ENCODE results near the gene GRIK3. TPM values are rescaled to one million over a fixed set of nuclear protein-coding genes. Genes with fewer than 3 reads are reported as not detected.

Gene GRIK3
- polyA plus RNA-seq, 1 experiment: not detected

GRCh38 chr1:36981126-36981525, 53.2 kb downstream of the GRIK3 start:
- H3K9me3 ChIP-seq (ENCODE audit: control insufficient read depth, insufficient read depth, low read length): no peaks in the 10 kb centered on the region; the same call in 1 of the 2 replicates
- H3K27ac ChIP-seq (ENCODE audit: low read depth, low read length): no peak overlapping the region
- CTCF ChIA-PET: no interaction called here
- POLR2A ChIA-PET: no interaction called here
- H3K27me3 ChIP-seq (ENCODE audit: control insufficient read depth, insufficient read depth, low read length): no peaks in the 10 kb centered on the region
- DNase-seq (ENCODE audit: low read depth, low spot score): no peak
- no peak overlapping the region for H3K4me3 ChIP-seq (ENCODE audit: low read depth, low read length)
- TF ChIP-seq, protein P1, sequence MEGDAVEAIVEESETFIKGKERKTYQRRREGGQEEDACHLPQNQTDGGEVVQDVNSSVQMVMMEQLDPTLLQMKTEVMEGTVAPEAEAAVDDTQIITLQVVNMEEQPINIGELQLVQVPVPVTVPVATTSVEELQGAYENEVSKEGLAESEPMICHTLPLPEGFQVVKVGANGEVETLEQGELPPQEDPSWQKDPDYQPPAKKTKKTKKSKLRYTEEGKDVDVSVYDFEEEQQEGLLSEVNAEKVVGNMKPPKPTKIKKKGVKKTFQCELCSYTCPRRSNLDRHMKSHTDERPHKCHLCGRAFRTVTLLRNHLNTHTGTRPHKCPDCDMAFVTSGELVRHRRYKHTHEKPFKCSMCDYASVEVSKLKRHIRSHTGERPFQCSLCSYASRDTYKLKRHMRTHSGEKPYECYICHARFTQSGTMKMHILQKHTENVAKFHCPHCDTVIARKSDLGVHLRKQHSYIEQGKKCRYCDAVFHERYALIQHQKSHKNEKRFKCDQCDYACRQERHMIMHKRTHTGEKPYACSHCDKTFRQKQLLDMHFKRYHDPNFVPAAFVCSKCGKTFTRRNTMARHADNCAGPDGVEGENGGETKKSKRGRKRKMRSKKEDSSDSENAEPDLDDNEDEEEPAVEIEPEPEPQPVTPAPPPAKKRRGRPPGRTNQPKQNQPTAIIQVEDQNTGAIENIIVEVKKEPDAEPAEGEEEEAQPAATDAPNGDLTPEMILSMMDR (IDR thresholded peaks at IDR 0.05; ENCODE audit: low read depth, low read length): no peak

GRCh38 chr1:36977731-36978406, 56.4 kb downstream of the GRIK3 start:
- no peak for DNase-seq (ENCODE audit: low read depth, low spot score)
- H3K27ac ChIP-seq (ENCODE audit: low read depth, low read length): no peak overlapping the region
- CTCF ChIA-PET: no interaction called here
- POLR2A ChIA-PET: no interaction called here
- H3K9me3 ChIP-seq (ENCODE audit: control insufficient read depth, insufficient read depth, low read length): peaks cover 3% of the 10 kb centered on the region
- H3K27me3 ChIP-seq (ENCODE audit: control insufficient read depth, insufficient read depth, low read length): no peaks in the 10 kb centered on the region
- no peak overlapping the region for H3K4me3 ChIP-seq (ENCODE audit: low read depth, low read length)
- TF ChIP-seq, protein P1 (IDR thresholded peaks at IDR 0.05; ENCODE audit: low read depth, low read length): no peak

- Histone ChIP-seq H3K27ac (ENCODE audit: low read depth, low read length) (no peak overlapping the region), H3K4me3 (ENCODE audit: low read depth, low read length) (no peak overlapping the region), H3K9me3 (ENCODE audit: control insufficient read depth, insufficient read depth, low read length) (peaks cover 4% of the 10 kb centered on the region), H3K27me3 (ENCODE audit: control insufficient read depth, insufficient read depth, low read length) (no peaks in the 10 kb centered on the region)
- ChIA-PET POLR2A (no interaction called here), CTCF (no interaction called here)
- TF ChIP-seq, protein P1 (IDR thresholded peaks at IDR 0.05; ENCODE audit: low read depth, low read length): no peak
- DNase-seq (ENCODE audit: low read depth, low spot score): no peak
These were observed 58.7 kb downstream of the GRIK3 start for GRCh38 chr1:36975642-36976041.

DNA sequence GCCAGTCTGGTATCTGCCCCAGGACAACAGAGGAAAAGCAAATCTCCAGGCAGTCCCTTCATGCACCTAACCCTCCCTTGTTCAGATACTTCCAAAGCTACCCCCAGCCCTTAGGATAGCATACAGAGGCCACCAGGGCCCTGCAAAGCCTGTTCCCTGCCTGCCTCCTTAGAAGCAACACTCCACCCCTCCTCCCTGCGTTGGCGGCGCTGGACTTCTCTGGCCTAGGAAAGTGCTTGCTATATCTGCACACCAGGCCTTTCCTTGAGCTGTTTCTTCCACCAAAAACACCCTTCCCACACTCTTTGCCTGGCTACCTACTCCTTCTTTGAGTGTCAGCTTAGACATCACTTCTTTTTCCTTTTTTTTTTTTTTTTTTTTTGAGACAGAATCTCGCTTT, 61.3 kb downstream of the GRIK3 start:
- DNase-seq (ENCODE audit: low read depth, low spot score): no peak
- TF ChIP-seq, protein P1 (IDR thresholded peaks at IDR 0.05; ENCODE audit: low read depth, low read length): no peak
- ChIA-PET POLR2A (no interaction called here), CTCF (no interaction called here)
- Histone ChIP-seq H3K27ac (ENCODE audit: low read depth, low read length) (no peak overlapping the region), H3K4me3 (ENCODE audit: low read depth, low read length) (no peak overlapping the region), H3K27me3 (ENCODE audit: control insufficient read depth, insufficient read depth, low read length) (no peaks in the 10 kb centered on the region), H3K9me3 (ENCODE audit: control insufficient read depth, insufficient read depth, low read length) (peaks cover 7% of the 10 kb centered on the region)

DNA sequence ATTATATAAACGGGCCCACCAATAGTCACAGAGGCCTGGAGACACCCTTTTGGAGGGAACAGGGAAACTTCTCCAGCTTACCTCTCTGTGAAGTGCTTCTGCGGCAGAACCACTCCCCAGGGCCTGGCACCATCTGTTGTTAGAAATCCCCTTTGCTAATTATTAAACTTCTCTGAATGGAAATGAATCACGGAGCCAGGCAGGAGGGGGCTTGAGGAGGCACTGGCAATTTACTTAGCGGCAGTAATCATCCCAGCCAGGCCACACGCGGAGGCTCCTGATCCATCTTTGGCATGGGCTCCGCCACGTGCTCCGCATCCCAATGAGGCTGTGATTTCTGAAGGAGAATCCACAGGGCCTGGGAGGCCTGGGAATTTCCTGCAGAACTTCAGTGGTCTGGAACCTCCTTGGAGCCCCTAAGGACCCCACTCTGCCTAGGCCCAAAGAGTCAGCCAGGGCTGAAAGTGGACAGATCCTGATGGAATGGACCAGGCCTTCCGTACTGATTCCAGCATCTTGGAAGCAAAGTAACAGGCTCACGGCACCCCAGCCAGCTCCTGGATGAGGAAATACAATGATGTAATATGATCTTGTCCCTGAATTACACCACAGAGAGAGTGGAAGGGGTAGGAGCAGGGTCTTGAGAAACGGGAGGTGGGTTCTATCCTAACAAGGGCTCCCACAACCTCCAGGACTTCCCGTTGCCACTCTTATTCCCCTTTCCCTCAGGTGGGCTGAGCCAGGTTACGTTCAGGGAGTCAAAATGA, 62.3 kb downstream of the GRIK3 start:
- H3K4me3 ChIP-seq (ENCODE audit: low read depth, low read length): no peak overlapping the region
- no peak for DNase-seq (ENCODE audit: low read depth, low spot score)
- H3K27me3 ChIP-seq (ENCODE audit: control insufficient read depth, insufficient read depth, low read length): no peaks in the 10 kb centered on the region
- ChIA-PET CTCF (no interaction called here), POLR2A (no interaction called here)
- TF ChIP-seq, protein P1 (IDR thresholded peaks at IDR 0.05; ENCODE audit: low read depth, low read length): no peak
- peaks cover 7% of the 10 kb centered on the region for H3K9me3 ChIP-seq (ENCODE audit: control insufficient read depth, insufficient read depth, low read length)
- H3K27ac ChIP-seq (ENCODE audit: low read depth, low read length): no peak overlapping the region

Data from AG04450 (cell line).